Activated T-cell treated with anti-CD3 and anti-CD28 coated beads, Interleukin-2, amount 50 U/mL, for 1 hour (primary cell): ENCODE data around the gene BRD2.

Experiments
- DNase-seq: peaks from one replicate; pipeline ENCODE4 v3.0.0-alpha.2; 2020

Gene BRD2

GRCh38 chr6:33001685-33002084, 33.3 kb downstream of the BRD2 start:
- no peak for DNase-seq

- DNase-seq = no peak
These were observed 36.5 kb downstream of the BRD2 start for GRCh38 chr6:33004940-33005339.

GRCh38 chr6:33007831-33008400, 39.5 kb downstream of the BRD2 start:
- no peak for DNase-seq

GRCh38 chr6:33008944-33009861, 40.8 kb downstream of the BRD2 start, which contains the start of gene HLA-DOA:
Gene HLA-DOA, minus strand, starts transcription at chr6:33009591.
- DNase-seq = peak; percentile 54

GRCh38 chr6:33010356-33010755, 42.0 kb downstream of the BRD2 start:
- DNase-seq = no peak

- DNase-seq = no peak
These were observed 45.2 kb downstream of the BRD2 start for GRCh38 chr6:33013608-33014007.

GRCh38 chr6:33014841-33015634, 46.6 kb downstream of the BRD2 start:
- DNase-seq = no peak

- no peak for DNase-seq
These were observed 47.4 kb downstream of the BRD2 start for GRCh38 chr6:33015798-33016197.

GRCh38 chr6:33017018-33017417, 48.6 kb downstream of the BRD2 start:
- DNase-seq = no peak

- DNase-seq = no peak
These were observed 49.4 kb downstream of the BRD2 start for GRCh38 chr6:33017694-33018353.

- no peak for DNase-seq
These were observed 50.0 kb downstream of the BRD2 start for GRCh38 chr6:33018418-33018817.

GRCh38 chr6:33018904-33019303, 50.5 kb downstream of the BRD2 start:
- DNase-seq = no peak

GRCh38 chr6:33019372-33019771, 51.0 kb downstream of the BRD2 start:
- no peak for DNase-seq

- DNase-seq = no peak
These were observed 53.5 kb downstream of the BRD2 start for GRCh38 chr6:33021917-33022316.

- DNase-seq = no peak
These were observed 55.1 kb downstream of the BRD2 start for GRCh38 chr6:33023536-33023935.

- DNase-seq = no peak
These were observed 56.1 kb downstream of the BRD2 start for GRCh38 chr6:33024521-33024920.

GRCh38 chr6:33028220-33028849, 59.9 kb downstream of the BRD2 start:
- DNase-seq = no peak

GRCh38 chr6:33029328-33030184, 61.2 kb downstream of the BRD2 start:
- no peak for DNase-seq

- no peak for DNase-seq
These were observed 61.9 kb downstream of the BRD2 start for GRCh38 chr6:33030245-33030644.
